GM06990 (cell line): ENCODE measurements around the gene LDHD.

Experiments used
- DNase-seq: peaks from one replicate; pipeline ENCODE4 v3.0.0-alpha.2; 2011; ENCODE audit not compliant: insufficient read length; ENCODE audit errors: extremely low read depth
- H3K27me3 ChIP-seq: replicated peaks from 2 replicates; pipeline ENCODE4 v1.6.0; 2011; ENCODE audit warnings: low read length; ENCODE audit not compliant: control insufficient read depth, insufficient read depth
- H3K36me3 ChIP-seq: 2 replicates; pipeline ENCODE4 v1.5.1; 2011; ENCODE audit warnings: low read length; ENCODE audit not compliant: control insufficient read depth, insufficient read depth
- H3K4me3 ChIP-seq: replicated peaks from 2 replicates; pipeline ENCODE4 v1.5.1; 2011; ENCODE audit warnings: low read depth, mild to moderate bottlenecking, control low read depth, low read length
- CTCF ChIP-seq: IDR thresholded peaks from 2 replicates; pipeline ENCODE4 v1.5.1; 2011; ENCODE audit warnings: low read length, control low read depth, mild to moderate bottlenecking, inconsistent platforms; ENCODE audit not compliant: insufficient read depth, poor library complexity, severe bottlenecking

The LDHD gene

DNA sequence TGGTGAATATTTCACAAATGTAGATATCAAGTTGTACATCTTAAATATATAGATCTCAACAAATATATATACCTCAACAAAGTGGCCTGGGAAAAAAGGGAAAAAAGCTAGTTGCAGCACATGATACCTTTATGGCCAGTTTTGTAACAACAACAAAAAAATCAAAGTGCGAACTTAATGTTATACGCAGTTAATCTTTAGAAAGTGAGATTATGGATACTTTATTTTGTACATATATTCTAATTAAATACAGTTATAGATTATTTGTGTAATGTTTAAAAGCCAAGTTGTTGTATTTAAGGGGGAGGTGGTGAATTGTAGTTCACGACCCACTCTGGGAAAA, 31.4 kb upstream of the LDHD start:
- Histone ChIP-seq H3K36me3 (no peaks in the 10 kb centered on the region), H3K4me3 (no peak overlapping the region; the same call in 1 of the 2 replicates)
- TF ChIP-seq CTCF, result no peak

GRCh38 chr16:75143941-75144340, 27.4 kb upstream of the LDHD start:
- no peak for DNase-seq
- TF ChIP-seq CTCF, result no peak
- no peaks in the 10 kb centered on the region for H3K27me3 ChIP-seq
- no peak overlapping the region for H3K4me3 ChIP-seq
- no peaks in the 10 kb centered on the region for H3K36me3 ChIP-seq

More for the DNA sequence above, 31.4 kb upstream of the LDHD start:
- H3K27me3 ChIP-seq, result no peaks in the 10 kb centered on the region
- no peak for DNase-seq

DNA sequence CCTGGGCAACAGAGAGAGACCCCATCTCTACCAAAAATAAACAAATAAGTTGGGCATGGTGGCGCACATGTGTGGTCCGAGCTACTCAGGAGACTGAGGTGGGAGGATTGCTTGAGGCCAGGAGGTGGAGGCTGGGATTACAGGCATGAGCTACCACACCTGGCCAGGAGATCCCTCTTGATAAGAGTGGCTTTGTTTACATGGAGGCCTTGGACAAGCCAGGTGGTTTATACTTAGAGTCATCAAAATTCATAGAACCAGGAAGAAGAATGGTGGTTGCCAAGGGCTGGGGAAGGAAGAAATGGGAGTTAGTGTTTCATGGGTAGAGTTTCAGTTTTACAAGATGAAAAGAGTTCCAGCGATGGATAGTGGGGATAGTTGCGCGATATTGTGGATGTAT, 22.9 kb upstream of the LDHD start:
- no peak overlapping the region for H3K4me3 ChIP-seq
- no peak for TF ChIP-seq CTCF
- DNase-seq, result no peak
- no peaks in the 10 kb centered on the region for H3K36me3 ChIP-seq
- no peaks in the 10 kb centered on the region; the same call in 1 of the 2 replicates for H3K27me3 ChIP-seq

DNA sequence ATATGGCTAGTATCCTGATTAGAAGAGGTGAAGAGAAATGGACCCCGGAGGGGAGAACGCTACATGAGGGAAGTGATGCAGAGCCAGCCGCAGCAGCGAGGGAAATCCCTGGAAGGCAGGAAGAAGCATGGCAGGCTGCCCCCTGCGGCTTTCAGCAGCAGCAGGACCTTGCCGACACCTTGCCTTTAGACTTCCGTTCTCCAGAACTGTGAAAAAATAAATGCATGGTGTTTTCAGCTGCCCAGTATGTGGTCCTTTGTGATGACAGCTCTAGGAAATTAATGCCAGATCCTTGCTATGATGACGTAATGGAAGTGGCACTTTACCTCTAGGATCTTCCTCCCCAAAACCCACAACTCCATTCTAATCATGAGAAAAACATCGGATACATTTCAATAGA, 22.1 kb upstream of the LDHD start:
- Histone ChIP-seq H3K27me3 (no peaks in the 10 kb centered on the region; the same call in 1 of the 2 replicates), H3K4me3 (no peak overlapping the region), H3K36me3 (no peaks in the 10 kb centered on the region)
- no peak for DNase-seq
- no peak for TF ChIP-seq CTCF

GRCh38 chr16:75138233-75138632, 21.7 kb upstream of the LDHD start:
- Histone ChIP-seq H3K27me3 (no peaks in the 10 kb centered on the region; the same call in 1 of the 2 replicates), H3K36me3 (no peaks in the 10 kb centered on the region), H3K4me3 (no peak overlapping the region)
- DNase-seq, result no peak
- TF ChIP-seq CTCF, result no peak

DNA sequence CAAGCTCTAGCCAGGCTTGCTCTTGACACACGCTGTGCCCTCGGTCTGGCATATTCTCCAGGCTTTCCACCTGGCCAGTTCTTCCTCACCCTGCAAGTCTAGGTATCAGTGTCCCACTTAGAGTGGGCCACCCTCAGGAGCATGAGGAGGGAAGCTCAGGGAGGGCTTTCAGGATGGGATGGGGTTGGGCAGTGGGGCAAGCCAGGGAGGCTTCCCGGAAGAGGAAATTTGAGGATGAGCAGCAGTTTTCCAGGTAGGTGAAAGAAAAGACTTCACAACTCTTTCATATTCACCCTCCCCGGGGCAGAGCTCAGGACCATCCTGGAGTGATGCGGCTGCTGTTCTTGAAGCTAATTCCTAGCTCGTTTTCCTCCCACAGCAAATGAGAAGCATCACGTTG, 14.5 kb upstream of the LDHD start:
- no peak for DNase-seq
- no peaks in the 10 kb centered on the region for H3K27me3 ChIP-seq
- no peaks in the 10 kb centered on the region for H3K36me3 ChIP-seq
- H3K4me3 ChIP-seq, result no peak overlapping the region
- TF ChIP-seq CTCF, result no peak
